ENCODE data around the gene CLEC18A.

GRCh38 chr16:69936252-69936651 is 14.9 kb upstream of the CLEC18A start:
- no peak for TF ChIP-seq CTCF (IDR thresholded peaks at IDR 0.05)
- TF ChIP-seq EZH2 (IDR thresholded peaks at IDR 0.05): no peak

Data from neural progenitor cell (in vitro differentiated cells).